Measurements from ENCODE around the gene ROR2. TPM values are rescaled to one million over a fixed set of nuclear protein-coding genes. Genes with fewer than 3 reads are reported as not detected.

ROR2 gene
- total RNA-seq, 1 experiment from 2014 or later: 5.9 TPM

- in situ Hi-C loops (cut with HindIII; ENCODE audit: low pct_unique_long_range_greater_than_20kb, low sequenced_read_pairs) (no loop called here), intact Hi-C loops (cut with micrococcal nuclease; ENCODE audit: unreplicated experiment) (no loop called here)
- no peaks in the 10 kb centered on the region for H3K27me3 ChIP-seq (ENCODE audit: control insufficient read depth, insufficient read depth, low read length)
- no peak overlapping the region for H3K4me3 ChIP-seq (ENCODE audit: low read depth in 2 of 2, low read length in 2 of 2)
- TF ChIP-seq REST (IDR thresholded peaks at IDR 0.05; ENCODE audit: insufficient read depth in 1 of 2, low read depth in 2 of 2, low read length in 1 of 2): no peak
- DNase-seq (ENCODE audit: low read depth, low spot score) (no peak), ATAC-seq (no peak)
- no peaks in the 10 kb centered on the region for H3K4me1 ChIP-seq (ENCODE audit: control insufficient read depth, insufficient read depth, low read length)
- ChIA-PET CTCF (no interaction called here), POLR2A (no interaction called here)
- H3K9me3 ChIP-seq (ENCODE audit: control insufficient read depth, insufficient read depth, low read depth, low read length): no peaks in the 10 kb centered on the region
- H3K36me3 ChIP-seq (ENCODE audit: control insufficient read depth, insufficient read depth, low read length): no peaks in the 10 kb centered on the region
- no TSS peak for BruUV-seq (replicated peaks)
- H3K27ac ChIP-seq (ENCODE audit: low read length): no peak overlapping the region
Measured at GRCh38 chr9:91705386-91705785, 244.6 kb downstream of the ROR2 start.

DNA sequence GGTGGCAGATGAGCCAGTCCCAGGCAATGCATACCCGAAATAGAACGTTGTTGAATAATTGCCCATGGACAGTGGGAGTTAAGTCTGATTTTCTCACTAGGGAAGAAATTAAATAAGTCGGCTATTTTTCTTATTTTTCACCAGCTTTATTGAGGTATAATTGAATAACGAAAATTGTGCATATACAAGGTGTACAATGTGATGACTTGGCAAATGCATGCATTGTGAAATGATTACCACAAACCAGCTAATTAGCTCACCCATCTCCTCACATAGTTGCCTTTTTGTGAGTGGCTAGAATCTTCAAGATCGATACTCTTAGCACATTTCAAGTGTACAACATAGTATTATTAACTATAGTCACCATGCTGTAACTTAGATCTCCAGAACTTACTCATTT lies 249.6 kb downstream of the ROR2 start:
- H3K27ac ChIP-seq (ENCODE audit: low read length): no peak overlapping the region
- H3K4me3 ChIP-seq (ENCODE audit: low read depth in 2 of 2, low read length in 2 of 2): no peak overlapping the region
- ATAC-seq (no peak), DNase-seq (ENCODE audit: low read depth, low spot score) (no peak)
- in situ Hi-C loops (cut with HindIII; ENCODE audit: low pct_unique_long_range_greater_than_20kb, low sequenced_read_pairs) (no loop called here), intact Hi-C loops (cut with micrococcal nuclease; ENCODE audit: unreplicated experiment) (no loop called here)
- no peaks in the 10 kb centered on the region for H3K4me1 ChIP-seq (ENCODE audit: control insufficient read depth, insufficient read depth, low read length)
- ChIA-PET CTCF (no interaction called here), POLR2A (interaction anchor here (0.6 kb wide), 1 partner anchor 216 kb away, joined by 3 read pairs; no protein-coding TSS in a partner anchor)
- H3K27me3 ChIP-seq (ENCODE audit: control insufficient read depth, insufficient read depth, low read length): no peaks in the 10 kb centered on the region
- H3K36me3 ChIP-seq (ENCODE audit: control insufficient read depth, insufficient read depth, low read length): no peaks in the 10 kb centered on the region
- BruUV-seq (replicated peaks): no TSS peak
- H3K9me3 ChIP-seq (ENCODE audit: control insufficient read depth, insufficient read depth, low read depth, low read length): no peaks in the 10 kb centered on the region
- TF ChIP-seq REST (IDR thresholded peaks at IDR 0.05; ENCODE audit: insufficient read depth in 1 of 2, low read depth in 2 of 2, low read length in 1 of 2): no peak
- no peak for TF ChIP-seq TCF7L2 (IDR thresholded peaks at IDR 0.05; ENCODE audit: low read depth, low read length)
- no peak for TF ChIP-seq POLR2AphosphoS5 (IDR thresholded peaks at IDR 0.05; ENCODE audit: low read depth, low read length)
- no peak for TF ChIP-seq CTCF (IDR thresholded peaks at IDR 0.05)
- TF ChIP-seq SIN3A (IDR thresholded peaks at IDR 0.05; ENCODE audit: borderline replicate concordance, insufficient read depth, low read depth, low read length): no peak

Measured in Panc1 (cell line).